HEK293 (cell line): ENCODE results near the gene STK10.

ENCODE experiments used
- CTCF ChIA-PET: fragments of 350-600 bp; formaldehyde crosslinking; extraction: SDS; loops from one replicate; lab custom pipeline; 2021; ENCODE audit warnings: antibody characterized with exemption; lab: Yijun Ruan, JAX
- POLR2A ChIA-PET: fragments of 300-600 bp; formaldehyde crosslinking; extraction: SDS; loops from one replicate; lab custom pipeline; 2020; ENCODE audit warnings: antibody characterized with exemption, inconsistent platforms; lab: Yijun Ruan, JAX
- H3K27ac ChIP-seq: fragments of 200-500 bp; sonication (Bioruptor generic); 2 replicates; pipeline ENCODE4 v1.5.1; 2014; ENCODE audit warnings: low read depth, low read length, control low read depth, inconsistent platforms; ENCODE audit errors: extremely low read depth
- H3K36me3 ChIP-seq, 2 experiments: fragments of 200-500 bp in 1 of 2; sonication (Bioruptor generic) in 1 of 2; 1 replicate in 1 of 2; 2 replicates in 1 of 2; pipeline ENCODE4 v1.5.1; 2014 to 2017; ENCODE audit warnings: inconsistent platforms in 2 of 2, low read length in 2 of 2; ENCODE audit not compliant: control insufficient read depth in 2 of 2, insufficient read depth in 1 of 2
- H3K4me1 ChIP-seq: fragments of 200-500 bp; sonication (Bioruptor generic); 2 replicates; pipeline ENCODE4 v1.5.1; 2014; ENCODE audit warnings: mild to moderate bottlenecking, low read length, inconsistent platforms; ENCODE audit not compliant: control insufficient read depth, insufficient read depth
- H3K4me3 ChIP-seq: 2 replicates; pipeline ENCODE4 v1.5.1; 2011; ENCODE audit warnings: low read depth, mild to moderate bottlenecking, control low read depth, low read length, moderate library complexity
- H3K9me3 ChIP-seq: fragments of 200-500 bp; sonication (Bioruptor generic); 2 replicates; pipeline ENCODE4 v1.5.1; 2014; ENCODE audit warnings: low read depth, low read length, inconsistent platforms; ENCODE audit not compliant: control insufficient read depth, insufficient read depth
- GLIS2 ChIP-seq: fragments of 450-650 bp; formaldehyde crosslinking; IDR thresholded peaks from 2 replicates; pipeline ENCODE4 v1.5.1; 2016; ENCODE audit warnings: missing biosample characterization, missing genetic modification characterization
- PBX3 ChIP-seq: sonication (generic); formaldehyde crosslinking; IDR thresholded peaks from 2 replicates; pipeline ENCODE4 v1.8.1; 2022; ENCODE audit warnings: mild to moderate bottlenecking, moderate library complexity, missing genetic modification reagents
- RBAK ChIP-seq: fragments of 450-650 bp; formaldehyde crosslinking; IDR thresholded peaks from 2 replicates; pipeline ENCODE4 v1.5.1; 2016; ENCODE audit warnings: missing biosample characterization, missing genetic modification characterization
- SP3 ChIP-seq: fragments of 450-650 bp; formaldehyde crosslinking; IDR thresholded peaks from 2 replicates; pipeline ENCODE4 v1.5.1; 2016; ENCODE audit warnings: missing biosample characterization, missing genetic modification characterization
- ZBTB17 ChIP-seq: fragments of 450-650 bp; formaldehyde crosslinking; IDR thresholded peaks from 2 replicates; pipeline ENCODE4 v1.5.1; 2016; ENCODE audit warnings: missing biosample characterization, missing genetic modification characterization
- ZNF121 ChIP-seq: fragments of 450-650 bp; formaldehyde crosslinking; IDR thresholded peaks from 2 replicates; pipeline ENCODE4 v1.5.1; 2016; ENCODE audit warnings: missing biosample characterization, missing genetic modification characterization
- ZNF132 ChIP-seq: fragments of 450-650 bp; formaldehyde crosslinking; IDR thresholded peaks from 2 replicates; pipeline ENCODE4 v1.5.1; 2017; ENCODE audit warnings: missing biosample characterization, missing genetic modification characterization, borderline replicate concordance
- ZNF174 ChIP-seq: fragments of 450-650 bp; formaldehyde crosslinking; IDR thresholded peaks from 2 replicates; pipeline ENCODE4 v1.5.0; 2017; ENCODE audit warnings: missing biosample characterization, mild to moderate bottlenecking, missing genetic modification characterization
- ZNF354C ChIP-seq: fragments of 450-650 bp; formaldehyde crosslinking; IDR thresholded peaks from 2 replicates; pipeline ENCODE4 v1.5.1; 2016; ENCODE audit warnings: missing biosample characterization, missing genetic modification characterization, low read depth, borderline replicate concordance
- ZNF362 ChIP-seq: fragments of 450-650 bp; formaldehyde crosslinking; IDR thresholded peaks from 2 replicates; pipeline ENCODE4 v1.5.1; 2016; ENCODE audit warnings: missing biosample characterization, missing genetic modification characterization
- ZNF37A ChIP-seq: fragments of 450-650 bp; IDR thresholded peaks from 2 replicates; pipeline ENCODE4 v1.5.1; 2018; ENCODE audit warnings: missing biosample characterization, missing genetic modification characterization
- ZNF473 ChIP-seq: fragments of 450-650 bp; formaldehyde crosslinking; IDR thresholded peaks from 2 replicates; pipeline ENCODE4 v1.5.1; 2017; ENCODE audit warnings: missing biosample characterization, missing genetic modification characterization
- ZNF48 ChIP-seq: fragments of 450-650 bp; formaldehyde crosslinking; IDR thresholded peaks from 2 replicates; pipeline ENCODE4 v1.5.1; 2016; ENCODE audit warnings: missing biosample characterization, missing genetic modification characterization
- ZNF664 ChIP-seq: fragments of 450-650 bp; formaldehyde crosslinking; IDR thresholded peaks from 2 replicates; pipeline ENCODE4 v1.5.1; 2016; ENCODE audit warnings: missing biosample characterization, missing genetic modification characterization
- ZNF830 ChIP-seq: fragments of 450-650 bp; IDR thresholded peaks from 2 replicates; pipeline ENCODE4 v1.5.0; 2018; ENCODE audit warnings: missing biosample characterization, missing genetic modification characterization, low read depth, mild to moderate bottlenecking, moderate library complexity
- ZNF837 ChIP-seq: fragments of 450-650 bp; formaldehyde crosslinking; IDR thresholded peaks from 2 replicates; pipeline ENCODE4 v1.5.1; 2016; ENCODE audit warnings: missing biosample characterization, missing genetic modification characterization
- TF ChIP-seq, protein P1 (sequence below): fragments of 450-650 bp; formaldehyde crosslinking; IDR thresholded peaks from 2 replicates; pipeline ENCODE4 v1.5.1; 2016; ENCODE audit warnings: missing biosample characterization, missing genetic modification characterization
- TF ChIP-seq, protein P2 (sequence below): fragments of 450-650 bp; formaldehyde crosslinking; IDR thresholded peaks from 2 replicates; pipeline ENCODE4 v1.5.1; 2016; ENCODE audit warnings: missing biosample characterization, missing genetic modification characterization
- TF ChIP-seq, protein P3 (sequence below): fragments of 450-650 bp; formaldehyde crosslinking; IDR thresholded peaks from 2 replicates; pipeline ENCODE4 v1.5.1; 2016; ENCODE audit warnings: missing biosample characterization, missing genetic modification characterization

STK10 gene

GRCh38 chr5:172187118-172188032 is 649 bp downstream of the STK10 start (continued):
- TF ChIP-seq PBX3 (no peak), ZNF48 (no peak)
- TF ChIP-seq, all 188 proteins: peak for 38

DNA sequence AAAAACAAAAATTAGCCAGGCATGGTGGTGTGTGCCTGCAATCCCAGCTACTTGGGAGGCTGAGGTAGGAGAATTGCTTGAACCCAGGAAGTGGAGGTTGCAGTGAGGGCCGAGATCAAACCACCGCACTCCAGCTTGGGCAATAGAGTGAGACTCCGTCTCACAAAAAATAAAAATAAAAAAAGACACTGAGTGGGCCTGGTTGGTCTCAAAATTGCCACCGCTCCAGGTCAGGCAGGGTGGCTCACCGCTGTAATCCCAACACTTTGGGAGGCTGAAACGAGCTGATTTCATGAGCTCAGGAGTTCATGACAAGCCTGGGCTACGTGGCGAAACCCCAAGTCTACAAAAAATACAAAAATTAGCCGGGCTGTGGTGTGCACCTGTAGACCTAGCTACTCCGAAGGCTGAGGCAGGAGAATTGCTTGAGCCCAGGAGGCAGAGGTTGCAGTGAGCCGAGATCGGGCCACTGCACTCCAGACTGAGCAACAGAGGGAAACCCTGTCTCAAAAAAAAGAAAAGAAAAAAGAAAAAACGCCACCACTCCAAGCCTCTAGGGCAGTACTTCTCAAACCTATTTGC is 1.8 kb downstream of the STK10 start:
- Histone ChIP-seq H3K36me3 (no peaks in the 10 kb centered on the region), H3K4me1 (peaks cover 4% of the 10 kb centered on the region; the same call in 1 of the 2 replicates), H3K4me3 (no peak overlapping the region), H3K9me3 (no peaks in the 10 kb centered on the region), H3K27ac (no peak overlapping the region)
- TF ChIP-seq, protein P1, sequence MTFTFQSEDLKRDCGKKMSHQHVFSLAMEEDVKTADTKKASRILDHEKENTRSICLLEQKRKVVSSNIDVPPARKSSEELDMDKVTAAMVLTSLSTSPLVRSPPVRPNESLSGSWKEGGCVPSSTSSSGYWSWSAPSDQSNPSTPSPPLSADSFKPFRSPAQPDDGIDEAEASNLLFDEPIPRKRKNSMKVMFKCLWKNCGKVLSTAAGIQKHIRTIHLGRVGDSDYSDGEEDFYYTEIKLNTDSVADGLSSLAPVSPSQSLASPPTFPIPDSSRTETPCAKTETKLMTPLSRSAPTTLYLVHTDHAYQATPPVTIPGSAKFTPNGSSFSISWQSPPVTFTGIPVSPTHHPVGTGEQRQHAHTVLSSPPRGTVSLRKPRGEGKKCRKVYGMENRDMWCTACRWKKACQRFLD (tag by site-specific recombination), result no peak
- no peak for TF ChIP-seq ZBTB17 (tag by site-specific recombination)
- TF ChIP-seq ZNF362 (tag by site-specific recombination), result no peak
- no peak for TF ChIP-seq GLIS2 (tag by site-specific recombination)
- no peak for TF ChIP-seq ZNF830 (tag by site-specific recombination)
- TF ChIP-seq, protein P2, sequence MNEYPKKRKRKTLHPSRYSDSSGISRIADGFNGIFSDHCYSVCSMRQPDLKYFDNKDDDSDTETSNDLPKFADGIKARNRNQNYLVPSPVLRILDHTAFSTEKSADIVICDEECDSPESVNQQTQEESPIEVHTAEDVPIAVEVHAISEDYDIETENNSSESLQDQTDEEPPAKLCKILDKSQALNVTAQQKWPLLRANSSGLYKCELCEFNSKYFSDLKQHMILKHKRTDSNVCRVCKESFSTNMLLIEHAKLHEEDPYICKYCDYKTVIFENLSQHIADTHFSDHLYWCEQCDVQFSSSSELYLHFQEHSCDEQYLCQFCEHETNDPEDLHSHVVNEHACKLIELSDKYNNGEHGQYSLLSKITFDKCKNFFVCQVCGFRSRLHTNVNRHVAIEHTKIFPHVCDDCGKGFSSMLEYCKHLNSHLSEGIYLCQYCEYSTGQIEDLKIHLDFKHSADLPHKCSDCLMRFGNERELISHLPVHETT, result no peak
- TF ChIP-seq ZNF664 (tag by site-specific recombination), result no peak
- TF ChIP-seq SP3 (tag by site-specific recombination), result no peak
- TF ChIP-seq, protein P3, sequence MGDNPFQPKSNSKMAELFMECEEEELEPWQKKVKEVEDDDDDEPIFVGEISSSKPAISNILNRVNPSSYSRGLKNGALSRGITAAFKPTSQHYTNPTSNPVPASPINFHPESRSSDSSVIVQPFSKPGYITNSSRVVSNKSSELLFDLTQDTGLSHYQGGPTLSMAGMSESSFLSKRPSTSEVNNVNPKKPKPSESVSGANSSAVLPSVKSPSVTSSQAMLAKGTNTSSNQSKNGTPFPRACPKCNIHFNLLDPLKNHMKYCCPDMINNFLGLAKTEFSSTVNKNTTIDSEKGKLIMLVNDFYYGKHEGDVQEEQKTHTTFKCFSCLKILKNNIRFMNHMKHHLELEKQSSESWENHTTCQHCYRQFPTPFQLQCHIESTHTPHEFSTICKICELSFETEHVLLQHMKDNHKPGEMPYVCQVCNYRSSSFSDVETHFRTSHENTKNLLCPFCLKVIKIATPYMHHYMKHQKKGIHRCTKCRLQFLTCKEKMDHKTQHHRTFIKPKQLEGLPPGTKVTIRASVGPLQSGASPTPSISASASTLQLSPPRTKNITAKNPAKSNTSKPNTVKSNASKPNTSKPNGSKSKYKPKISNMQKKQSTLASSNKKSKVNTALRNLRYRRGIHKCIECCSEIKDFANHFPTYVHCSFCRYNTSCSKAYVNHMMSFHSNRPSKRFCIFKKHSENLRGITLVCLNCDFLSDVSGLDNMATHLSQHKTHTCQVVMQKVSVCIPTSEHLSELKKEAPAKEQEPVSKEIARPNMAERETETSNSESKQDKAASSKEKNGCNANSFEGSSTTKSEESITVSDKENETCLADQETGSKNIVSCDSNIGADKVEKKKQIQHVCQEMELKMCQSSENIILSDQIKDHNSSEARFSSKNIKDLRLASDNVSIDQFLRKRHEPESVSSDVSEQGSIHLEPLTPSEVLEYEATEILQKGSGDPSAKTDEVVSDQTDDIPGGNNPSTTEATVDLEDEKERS (tag by site-specific recombination), result no peak
- TF ChIP-seq ZNF37A (tag by site-specific recombination), result no peak
- no peak for TF ChIP-seq RBAK (tag by site-specific recombination)
- TF ChIP-seq ZNF354C, result no peak
- TF ChIP-seq ZNF121 (tag by site-specific recombination), result no peak
- no peak for TF ChIP-seq ZNF174 (tag by site-specific recombination)
- TF ChIP-seq ZNF473 (tag by site-specific recombination), result no peak
- TF ChIP-seq ZNF132, result no peak
- no peak for TF ChIP-seq ZNF837 (tag by site-specific recombination)
- POLR2A ChIA-PET, result interaction anchor here (0.6 to 1.5 kb wide), 5 partner anchors 11 to 591 kb away, joined by 3 to 13 read pairs (median 4); no protein-coding TSS in a partner anchor
- CTCF ChIA-PET, result interaction anchor here (0.5 to 4.6 kb wide), 8 partner anchors 16 to 454 kb away, joined by 3 to 44 read pairs (median 4); partner anchors contain the start of gene UBTD2
